ENCODE results near the gene MCTP2. TPM values are rescaled to one million over a fixed set of nuclear protein-coding genes. Genes with fewer than 3 reads are reported as not detected.

The MCTP2 gene
- total RNA-seq, 4 donors from 2014 or later: 12.0 to 18.3 (median 15.2) TPM

DNA sequence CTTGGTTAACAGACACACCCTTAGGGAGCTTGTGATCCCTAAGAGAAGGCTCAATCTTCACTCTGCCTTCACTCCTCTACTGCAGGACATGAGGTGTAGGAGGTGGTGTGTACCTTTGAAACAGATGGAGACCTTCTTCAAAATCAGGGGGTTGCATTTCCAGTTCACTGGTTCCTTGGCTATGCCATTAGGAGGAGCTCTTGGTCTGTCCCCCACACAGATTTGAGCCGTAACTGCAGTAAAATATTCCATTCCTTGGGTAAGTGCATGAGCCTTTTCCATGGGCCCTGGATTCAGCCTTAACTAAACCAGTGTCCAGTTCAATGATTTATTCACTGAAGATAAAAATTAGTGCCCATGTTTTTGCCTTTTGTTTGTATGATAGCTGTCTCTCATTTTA lies 144.6 kb downstream of the MCTP2 start:
- Histone ChIP-seq H3K4me3 (no peak overlapping the region), H3K9me3 (no peaks in the 10 kb centered on the region), H3K27me3 (no peaks in the 10 kb centered on the region), H3K4me1 (no peaks in the 10 kb centered on the region), H3K27ac (no peak overlapping the region), H3K36me3 (no peaks in the 10 kb centered on the region)
- TF ChIP-seq CTCF (IDR thresholded peaks at IDR 0.05) (no peak), POLR2A (IDR thresholded peaks at IDR 0.05) (no peak), EP300 (IDR thresholded peaks at IDR 0.05) (no peak)
- DNase-seq (ENCODE audit: low spot score in 2 of 2): no peak
- WGBS, 2 donors: 71 to 84% methylated on average over 1 of the region's 1 CpG

DNA sequence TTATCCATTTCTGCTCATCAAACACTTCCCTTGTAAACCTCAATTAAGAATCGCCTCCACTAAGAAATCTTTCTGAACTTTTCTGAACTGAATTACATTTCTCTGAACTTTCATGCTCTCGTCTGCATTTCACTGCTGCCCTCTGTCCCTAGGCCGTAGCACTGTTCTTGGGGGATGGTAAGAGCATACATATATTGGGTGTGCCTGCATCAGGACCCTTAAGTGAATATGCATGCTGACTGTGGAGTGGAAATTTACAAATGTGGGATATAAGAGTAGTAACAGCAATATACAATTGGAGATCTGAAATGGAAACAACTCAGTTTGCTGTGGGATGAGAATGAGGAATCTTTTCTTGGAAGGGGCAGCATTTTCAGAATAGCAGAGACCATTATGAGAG lies 148.6 kb downstream of the MCTP2 start:
- TF ChIP-seq POLR2A (IDR thresholded peaks at IDR 0.05): no peak
- TF ChIP-seq CTCF (IDR thresholded peaks at IDR 0.05): no peak
- no peak for TF ChIP-seq EP300 (IDR thresholded peaks at IDR 0.05)
- no peaks in the 10 kb centered on the region for H3K9me3 ChIP-seq
- 72 to 82% methylated on average over 3 of the region's 3 CpGs for WGBS, 2 donors
- no peaks in the 10 kb centered on the region for H3K4me1 ChIP-seq
- no peak for DNase-seq (ENCODE audit: low spot score in 2 of 2)
- H3K27me3 ChIP-seq: no peaks in the 10 kb centered on the region
- H3K36me3 ChIP-seq: no peaks in the 10 kb centered on the region
- no peak overlapping the region for H3K4me3 ChIP-seq
- no peak overlapping the region for H3K27ac ChIP-seq

DNA sequence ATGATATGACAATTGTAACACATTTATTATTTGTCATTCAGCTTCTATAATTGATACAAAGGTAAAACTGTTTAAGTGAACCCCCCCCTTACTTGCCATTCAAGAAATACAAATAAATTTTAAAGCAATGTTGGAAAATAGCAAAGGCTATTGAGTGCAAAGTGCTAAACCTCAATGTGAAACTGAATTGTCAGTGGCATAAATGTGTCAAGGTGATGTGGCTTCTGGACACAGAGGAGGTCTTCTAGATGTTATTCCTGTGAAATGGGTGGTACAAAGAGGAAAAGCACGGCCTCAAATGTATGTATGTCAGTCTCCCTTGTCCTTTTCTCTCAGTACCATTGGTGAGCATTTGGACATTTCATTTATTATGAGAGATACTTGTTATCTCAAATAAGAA lies 149.4 kb downstream of the MCTP2 start:
- no peak overlapping the region for H3K4me3 ChIP-seq
- H3K27ac ChIP-seq: no peak overlapping the region
- no peak for TF ChIP-seq POLR2A (IDR thresholded peaks at IDR 0.05)
- no peak for TF ChIP-seq EP300 (IDR thresholded peaks at IDR 0.05)
- TF ChIP-seq CTCF (IDR thresholded peaks at IDR 0.05): no peak
- WGBS, 2 donors: 90 to 96% methylated on average over 1 of the region's 1 CpG
- no peaks in the 10 kb centered on the region for H3K4me1 ChIP-seq
- DNase-seq (ENCODE audit: low spot score in 2 of 2): no peak
- no peaks in the 10 kb centered on the region for H3K27me3 ChIP-seq
- H3K36me3 ChIP-seq: no peaks in the 10 kb centered on the region
- no peaks in the 10 kb centered on the region for H3K9me3 ChIP-seq

- H3K9me3 ChIP-seq: no peaks in the 10 kb centered on the region
- H3K27ac ChIP-seq: no peak overlapping the region
- DNase-seq (ENCODE audit: low spot score in 2 of 2): no peak
- no peaks in the 10 kb centered on the region for H3K27me3 ChIP-seq
- no peaks in the 10 kb centered on the region for H3K4me1 ChIP-seq
- 87 to 90% methylated on average over 8 of the region's 8 CpGs for WGBS, 2 donors
- TF ChIP-seq EP300 (IDR thresholded peaks at IDR 0.05) (no peak), CTCF (IDR thresholded peaks at IDR 0.05) (no peak), POLR2A (IDR thresholded peaks at IDR 0.05) (no peak)
- no peaks in the 10 kb centered on the region for H3K36me3 ChIP-seq
- no peak overlapping the region for H3K4me3 ChIP-seq
Measured at GRCh38 chr15:94381384-94381783, 150.0 kb downstream of the MCTP2 start.

- WGBS, 2 donors: 84 to 88% methylated on average over 3 of the region's 3 CpGs
- DNase-seq (ENCODE audit: low spot score in 2 of 2): no peak
- TF ChIP-seq CTCF (IDR thresholded peaks at IDR 0.05): no peak
- no peak for TF ChIP-seq POLR2A (IDR thresholded peaks at IDR 0.05)
- TF ChIP-seq EP300 (IDR thresholded peaks at IDR 0.05): no peak
Measured at GRCh38 chr15:94383041-94383440, 151.7 kb downstream of the MCTP2 start.

More at GRCh38 chr15:94383041-94383440, 151.7 kb downstream of the MCTP2 start:
- Histone ChIP-seq H3K4me3 (no peak overlapping the region), H3K9me3 (no peaks in the 10 kb centered on the region), H3K27me3 (no peaks in the 10 kb centered on the region), H3K27ac (no peak overlapping the region), H3K4me1 (peaks cover 0 to 7% (median 0%) of the 10 kb centered on the region in 4 donors), H3K36me3 (no peaks in the 10 kb centered on the region)
